Activated CD8-positive, alpha-beta memory T cell treated with anti-CD3 and anti-CD28 coated beads, Interleukin-2, amount 50 U/mL, for 1 hour (primary cell): Measurements from ENCODE around the gene HDAC4.
"Not testable (repeated sequence)": the region's sequence is repeated elsewhere in the genome, so short reads cannot be mapped to it uniquely, and the experiment has no call there.

Experiments used
- DNase-seq: peaks from one replicate; pipeline ENCODE4 v3.0.0-alpha.2; 2020; ENCODE audit errors: extremely low read depth

Gene HDAC4

GRCh38 chr2:239086325-239087020 is 314.3 kb downstream of the HDAC4 start:
- DNase-seq, result no peak

DNA sequence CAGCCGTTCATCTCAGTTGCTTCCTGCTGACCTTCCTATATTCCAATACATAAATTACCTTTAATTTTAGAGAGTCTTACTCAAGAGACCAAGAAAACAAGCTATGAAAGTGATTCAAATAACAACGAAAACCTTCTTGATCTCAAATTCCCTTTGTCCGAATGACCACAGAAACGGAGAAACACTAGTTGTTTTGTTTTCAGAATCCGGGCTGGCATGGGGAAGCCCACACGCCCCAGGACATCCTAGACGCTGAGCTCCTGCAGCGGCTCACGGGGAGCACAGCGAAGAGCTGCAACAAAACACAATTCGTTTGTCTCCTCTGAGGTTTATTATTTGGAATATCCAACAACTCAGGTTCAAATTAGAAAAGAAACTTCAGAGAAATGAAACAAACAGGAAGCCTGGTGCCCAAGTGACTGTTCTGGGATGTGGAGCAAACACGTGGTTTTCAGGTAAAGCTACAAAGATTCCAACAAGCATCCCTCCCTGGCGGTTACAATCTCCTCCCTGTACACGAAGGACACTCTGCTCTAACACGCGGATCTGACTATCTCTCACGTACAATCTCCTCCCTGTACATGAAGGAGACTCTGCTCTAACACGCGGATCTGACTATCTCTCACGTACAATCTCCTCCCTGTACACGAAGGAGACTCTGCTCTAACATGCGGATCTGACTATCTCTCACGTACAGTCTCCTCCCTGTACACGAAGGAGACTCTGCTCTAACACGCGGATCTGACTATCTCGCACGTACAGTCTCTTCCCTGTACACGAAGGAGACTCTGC is 315.4 kb downstream of the HDAC4 start:
- DNase-seq, result no peak

- DNase-seq, result no peak
Measured at GRCh38 chr2:239084007-239084406, 316.8 kb downstream of the HDAC4 start.

DNA sequence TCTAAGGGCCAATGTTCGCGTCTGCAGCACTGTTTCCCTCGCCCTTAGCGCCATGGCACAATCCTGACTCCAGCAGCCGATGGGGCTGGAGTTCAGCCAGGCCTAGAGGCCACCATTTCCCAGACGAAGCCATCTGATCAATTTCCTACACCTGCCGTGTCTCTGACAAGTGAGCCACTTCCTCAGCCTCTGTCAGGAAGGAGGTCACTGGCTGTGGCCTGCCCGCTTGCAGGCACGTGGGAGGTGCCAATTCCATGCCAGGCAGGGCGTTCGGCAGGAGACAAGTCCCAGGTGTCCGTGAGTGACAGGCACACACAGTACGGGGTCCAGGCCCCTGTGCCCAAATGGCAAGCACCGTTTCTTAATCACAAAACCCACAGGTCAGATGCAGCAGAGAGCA is 318.4 kb downstream of the HDAC4 start:
- DNase-seq, result no peak

DNA sequence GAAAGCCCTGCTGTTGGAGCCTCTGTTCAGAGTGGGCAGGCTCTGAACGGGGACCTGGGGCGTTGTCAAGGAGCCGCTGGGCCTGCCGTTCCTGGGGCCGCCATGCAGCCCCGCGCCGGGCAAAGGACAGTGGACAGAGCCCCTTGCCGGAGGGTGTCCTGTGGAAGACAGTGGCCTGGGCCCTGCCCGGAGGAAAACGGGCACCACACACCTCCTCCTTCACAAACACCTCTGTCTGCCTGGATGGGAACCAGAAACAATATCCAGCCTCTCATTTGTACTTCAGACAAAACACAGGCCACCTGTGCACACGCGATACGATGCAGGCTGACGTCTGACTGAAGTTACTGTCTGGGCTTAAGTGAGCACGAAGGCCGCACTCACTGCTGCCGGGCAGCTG is 319.2 kb downstream of the HDAC4 start:
- no peak for DNase-seq

DNA sequence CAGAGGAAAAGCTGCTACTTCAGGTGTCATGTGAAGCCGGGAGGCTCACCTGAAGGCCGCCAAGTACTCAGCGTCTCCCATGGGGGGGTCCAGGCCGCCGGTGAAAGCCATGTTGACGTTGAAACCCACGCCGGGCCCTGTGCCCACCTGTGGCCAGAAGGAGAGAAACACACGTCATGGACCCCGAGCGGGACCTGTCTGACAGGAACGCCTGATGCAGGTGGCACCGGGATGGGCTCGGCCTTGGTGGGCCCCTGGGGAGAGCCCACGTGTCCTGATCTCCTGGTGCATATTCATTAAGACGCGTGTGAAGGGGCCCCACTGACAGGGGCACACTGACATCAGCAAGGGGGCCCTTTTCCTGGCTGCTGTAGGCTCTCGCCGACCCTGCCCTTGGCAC is 319.8 kb downstream of the HDAC4 start:
- no peak for DNase-seq

GRCh38 chr2:239079671-239080294 is 321.0 kb downstream of the HDAC4 start:
- no peak for DNase-seq

DNA sequence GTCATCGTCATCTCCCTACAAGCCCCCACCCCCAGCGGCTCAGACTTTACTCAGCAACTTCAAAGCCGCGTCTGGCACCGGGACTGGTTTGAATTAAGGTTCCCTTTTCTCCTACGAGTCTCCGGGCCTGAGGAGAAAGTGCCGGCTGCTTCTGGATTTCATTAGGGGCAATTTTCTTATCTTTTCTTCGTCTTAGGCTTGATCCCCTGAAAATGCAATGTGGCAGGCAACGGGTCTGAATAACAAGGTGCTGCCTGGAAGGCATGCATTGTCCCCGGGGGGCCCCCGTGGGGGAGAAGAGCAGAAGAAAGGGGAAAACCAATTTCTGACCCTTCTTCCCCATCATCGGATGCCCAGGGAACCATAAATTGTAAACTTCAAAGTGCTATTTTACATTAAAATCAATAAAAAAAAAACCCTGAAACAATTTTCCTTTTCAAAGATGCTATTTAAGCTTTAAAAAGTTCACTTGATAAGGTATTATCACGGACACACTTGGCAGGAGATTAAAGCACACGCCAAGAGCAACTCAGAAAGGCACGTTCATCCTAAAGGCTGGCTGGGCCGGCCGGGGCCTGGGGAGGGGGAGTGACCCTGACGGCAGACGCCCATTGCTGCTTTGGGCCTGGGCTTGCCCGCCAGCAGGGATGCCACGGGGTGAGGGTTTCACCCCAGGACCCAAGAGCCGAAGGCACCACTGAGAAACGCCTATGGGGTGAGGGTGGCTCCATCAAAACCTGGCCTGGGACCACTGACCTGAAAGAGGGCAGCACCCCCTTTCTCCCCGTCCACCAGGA is 322.5 kb downstream of the HDAC4 start:
- DNase-seq, result no peak

- no peak for DNase-seq
Measured at GRCh38 chr2:239077260-239077659, 323.6 kb downstream of the HDAC4 start.

DNA sequence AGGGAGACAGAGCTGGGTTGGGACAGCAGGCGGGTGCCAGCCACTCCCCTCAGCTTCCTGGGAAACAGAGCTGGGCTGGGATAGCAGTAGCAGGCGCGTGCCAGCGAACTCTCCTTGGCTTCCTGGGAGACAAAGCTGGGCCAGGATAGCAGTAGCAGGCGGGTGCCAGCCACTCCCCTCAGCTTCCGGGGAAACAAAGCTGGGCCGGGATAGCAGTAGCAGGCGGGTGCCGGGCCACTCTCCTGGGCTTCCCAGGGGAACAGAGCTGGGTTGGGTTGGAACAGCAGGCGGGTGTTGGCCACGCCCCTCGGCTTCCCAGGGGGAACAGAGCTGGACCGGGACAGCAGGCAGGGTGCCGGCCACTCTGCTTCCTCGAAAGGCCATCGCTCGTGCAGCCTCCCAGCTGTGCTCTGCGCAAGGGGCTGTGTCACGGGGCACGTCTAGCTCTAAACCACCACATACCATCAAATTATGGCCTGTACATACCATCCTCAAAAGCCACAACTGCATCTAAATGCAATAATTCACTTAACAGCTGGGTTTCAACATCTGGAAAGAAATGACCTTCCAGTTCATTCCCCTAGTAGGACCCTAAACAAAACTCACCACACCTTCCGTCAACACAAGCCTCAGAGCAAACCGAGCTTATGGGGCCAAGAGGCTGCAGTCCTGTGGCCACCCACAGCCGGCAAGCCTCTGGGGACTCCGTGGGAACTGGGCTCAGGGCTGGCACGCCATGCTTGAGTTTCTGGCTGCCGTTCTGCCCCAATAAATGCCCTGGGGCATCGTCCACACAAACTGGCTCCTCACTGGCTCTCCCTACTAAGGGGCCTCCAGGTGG is 324.7 kb downstream of the HDAC4 start:
- no peak for DNase-seq

DNA sequence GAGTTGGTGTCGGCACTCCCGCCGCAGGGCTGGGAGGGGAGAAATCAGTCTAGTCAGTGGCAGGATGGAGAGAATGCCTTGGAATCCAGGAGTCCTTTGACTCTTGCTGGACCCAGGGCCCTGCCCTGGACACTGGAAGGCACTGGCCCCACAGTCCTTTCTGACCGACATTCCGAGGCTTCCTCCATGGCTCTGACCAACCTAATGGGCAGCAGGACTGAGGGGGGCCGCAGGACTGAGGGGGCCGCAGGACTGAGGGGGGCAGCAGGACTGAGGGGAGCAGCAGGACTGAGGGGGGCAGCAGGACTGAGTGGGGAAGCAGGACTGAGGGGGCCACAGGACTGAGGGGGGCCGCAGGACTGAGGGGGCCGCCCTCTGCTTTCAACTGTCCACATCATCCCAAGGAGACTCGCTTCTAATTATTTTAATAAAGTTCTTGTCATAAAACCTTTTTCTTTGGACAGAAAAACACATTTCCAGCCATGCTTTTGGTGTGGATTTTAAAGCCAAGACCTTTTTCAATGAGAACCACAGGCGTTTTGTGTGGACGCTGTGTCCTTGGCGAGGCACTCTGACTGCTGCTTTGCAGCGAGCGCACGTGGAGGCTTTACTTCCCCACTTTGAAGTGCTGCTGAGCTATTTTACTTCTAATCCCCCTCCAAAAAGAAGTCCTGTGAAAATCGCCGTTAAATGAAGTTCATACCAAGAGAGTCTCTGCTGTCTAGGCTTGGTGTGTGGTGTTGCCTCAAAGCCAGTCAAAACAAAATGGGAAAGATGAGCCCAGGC is 326.9 kb downstream of the HDAC4 start:
- DNase-seq, result no peak

- DNase-seq, result no peak
Measured at GRCh38 chr2:239073270-239073669, 327.6 kb downstream of the HDAC4 start.

DNA sequence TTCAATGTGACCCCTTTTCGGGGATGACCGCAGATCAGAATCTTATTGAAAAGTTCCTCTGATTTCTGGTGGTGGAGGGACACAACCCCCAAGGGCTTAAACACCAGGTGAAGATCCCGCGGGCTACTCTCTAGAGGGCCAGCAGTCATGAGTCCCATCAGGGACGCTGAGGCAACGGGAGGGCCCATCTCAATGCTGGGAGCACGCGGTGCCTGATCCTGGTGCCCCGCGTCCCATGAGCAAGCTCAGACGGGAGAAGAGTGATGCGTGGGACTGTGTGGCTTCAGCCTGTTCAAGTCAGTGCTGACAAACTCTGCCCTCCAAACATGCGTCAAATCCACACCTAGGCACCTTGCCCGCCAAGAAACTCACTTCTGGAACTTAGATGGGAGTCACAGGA is 328.0 kb downstream of the HDAC4 start:
- no peak for DNase-seq

GRCh38 chr2:239070466-239070865 is 330.4 kb downstream of the HDAC4 start:
- DNase-seq, result no peak

DNA sequence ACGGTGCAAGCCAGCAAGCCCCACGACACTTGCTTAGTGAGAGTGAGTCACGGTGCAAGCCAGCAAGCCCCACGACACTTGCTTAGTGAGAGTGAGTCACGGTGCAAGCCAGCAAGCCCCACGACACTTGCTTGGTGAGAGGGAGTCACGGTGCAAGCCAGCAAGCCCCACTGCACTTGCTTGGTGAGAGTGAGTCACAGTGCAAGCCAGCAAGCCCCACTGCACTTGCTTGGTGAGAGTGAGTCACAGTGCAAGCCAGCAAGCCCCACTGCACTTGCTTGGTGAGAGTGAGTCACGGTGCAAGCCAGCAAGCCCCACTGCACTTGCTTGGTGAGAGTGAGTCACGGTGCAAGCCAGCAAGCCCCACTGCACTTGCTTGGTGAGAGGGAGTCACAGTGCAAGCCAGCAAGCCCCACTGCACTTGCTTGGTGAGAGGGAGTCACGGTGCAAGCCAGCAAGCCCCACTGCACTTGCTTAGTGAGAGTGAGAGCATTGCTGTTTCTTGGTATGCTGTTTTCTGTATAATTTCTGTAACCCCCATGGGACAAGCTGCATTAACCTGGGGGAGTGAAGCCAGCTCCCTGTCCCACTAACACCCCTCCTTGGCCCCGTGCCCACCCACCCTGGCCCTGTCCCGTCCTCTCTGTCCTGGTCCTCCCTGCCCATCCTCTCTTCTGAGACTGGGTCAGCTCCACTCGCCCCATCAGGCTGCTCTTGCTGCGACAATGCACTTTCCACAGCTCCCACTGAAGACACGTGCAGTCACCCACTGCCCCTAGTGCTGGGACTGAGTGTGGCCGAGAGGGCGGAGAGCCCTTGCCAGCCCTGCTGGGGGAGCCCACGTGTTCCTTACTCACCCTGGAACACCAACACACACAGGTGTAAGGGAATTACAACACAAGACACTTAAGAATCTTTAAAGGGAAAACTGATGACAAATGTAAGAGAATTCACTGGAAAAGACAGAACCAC is 331.2 kb downstream of the HDAC4 start:
- not testable (repeated sequence) for DNase-seq

DNA sequence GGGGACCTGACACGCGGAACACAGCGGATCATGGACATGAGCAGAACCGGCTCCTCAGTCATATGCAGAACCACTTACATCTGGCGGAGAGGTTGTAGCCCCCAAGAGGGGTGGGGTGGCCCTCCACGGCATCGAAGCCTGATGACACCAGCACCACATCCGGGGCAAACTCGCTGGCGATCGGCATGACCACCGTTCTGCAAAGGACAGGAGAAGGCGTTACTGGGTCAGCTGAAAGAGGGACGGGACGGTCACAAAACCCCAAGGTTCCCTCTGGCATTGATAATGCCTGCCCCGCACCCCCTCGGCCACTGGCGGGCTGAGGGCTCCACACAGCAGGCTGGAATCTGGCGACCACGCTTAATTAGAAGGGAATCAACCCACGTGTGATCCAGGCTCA is 332.4 kb downstream of the HDAC4 start:
- no peak for DNase-seq

DNA sequence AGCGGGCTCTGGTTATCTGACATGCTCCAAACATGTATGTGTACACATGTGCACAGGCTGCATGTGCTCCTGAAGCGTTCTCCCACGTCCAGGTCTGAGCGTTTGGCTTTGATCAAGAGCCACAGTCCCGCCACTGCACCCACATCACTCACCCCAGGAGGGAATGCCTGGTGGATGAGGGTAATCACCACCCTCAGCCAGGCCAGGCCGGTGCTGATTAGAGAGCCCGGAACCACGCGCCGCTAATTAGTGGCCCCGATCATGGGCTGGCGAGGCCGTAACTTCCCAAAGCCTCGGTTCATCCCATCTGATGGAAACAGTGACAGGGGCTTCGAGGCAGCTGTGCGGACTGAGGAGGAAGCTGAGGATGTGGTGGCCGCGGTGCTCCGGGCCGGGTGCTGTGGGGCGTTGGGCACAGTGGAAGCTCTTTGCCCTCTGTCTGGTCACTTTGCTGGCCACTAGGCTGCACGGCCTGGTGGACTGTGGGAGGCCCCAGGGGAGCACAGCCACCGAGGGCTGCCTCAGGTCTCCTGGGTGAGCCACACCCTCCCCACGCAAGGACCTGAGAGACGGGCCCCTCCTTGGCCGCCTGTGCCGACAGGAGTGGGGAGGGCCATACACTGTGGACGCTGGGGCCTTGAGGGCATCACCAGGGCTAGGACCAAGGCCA is 333.5 kb downstream of the HDAC4 start:
- no peak for DNase-seq

DNA sequence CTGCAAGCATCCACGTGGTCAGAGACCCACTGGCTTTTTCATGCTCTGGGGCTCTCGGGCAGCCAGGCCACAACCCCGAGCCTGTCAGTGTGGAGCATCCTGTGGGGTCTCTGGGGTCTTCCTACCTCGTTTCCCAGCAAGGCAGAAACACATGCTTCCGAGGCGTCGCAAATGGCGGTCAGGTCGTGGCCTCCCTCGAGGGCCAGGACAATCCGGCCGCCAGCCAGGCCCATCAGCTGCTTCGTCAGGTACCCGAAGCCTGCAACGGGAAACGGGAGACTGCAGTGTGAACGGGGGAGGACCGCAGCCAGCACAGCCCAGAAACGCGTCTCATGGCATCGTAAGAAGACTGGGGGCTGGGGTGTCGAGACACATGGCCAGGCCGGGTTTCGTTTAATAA is 334.2 kb downstream of the HDAC4 start:
- no peak for DNase-seq

GRCh38 chr2:239065962-239066361 is 334.9 kb downstream of the HDAC4 start:
- DNase-seq, result no peak
